GM12878 (cell line): ENCODE measurements around the gene OR6N1. TPM values are rescaled to one million over a fixed set of nuclear protein-coding genes. Genes with fewer than 3 reads are reported as not detected.

Source experiments
- ATAC-seq: fragments of 200-7000 bp; cut with Tn5 transposase; 3 replicates; pipeline ENCODE4 v1.9.1; 2020; ENCODE audit warnings: mild to moderate bottlenecking, moderate library complexity
- BruUV-seq: library from RNA; stranded (reverse); fragments of 400-500 nt; replicated peaks from 2 replicates; lab custom pipeline; 2021; lab: Mats Ljungman, UMichigan
- CTCF ChIA-PET: fragments of 300-600 bp; sonication (Branson Sonifier 250); formaldehyde crosslinking; extraction: SDS; loops from one replicate; lab custom pipeline; 2021; ENCODE audit warnings: inconsistent platforms; lab: Yijun Ruan, JAX
- POLR2A ChIA-PET: fragments of 350-600 bp; formaldehyde crosslinking; extraction: SDS; loops from one replicate; lab custom pipeline; 2021; ENCODE audit warnings: inconsistent platforms; lab: Charles Lee
- RAD21 ChIA-PET: fragments of 300-600 bp; sonication (Branson Sonifier 250); formaldehyde crosslinking; loops from one replicate; lab custom pipeline; 2023; ENCODE audit warnings: antibody characterized with exemption; ENCODE audit not compliant: unreplicated experiment; lab: Charles Lee
- SMC1A ChIA-PET: fragments of 300-600 bp; sonication (Branson Sonifier 250); formaldehyde crosslinking; loops from one replicate; lab custom pipeline; 2023; ENCODE audit not compliant: unreplicated experiment, uncharacterized antibody; lab: Charles Lee
- DNase-seq: peaks from one replicate; pipeline ENCODE4 v3.0.0-alpha.2; 2011; ENCODE audit warnings: low read depth, low spot score
- FAIRE-seq: peaks from 3 replicates; lab custom pipeline; 2011; peaks lifted over from hg19 to GRCh38; lab: Jason Lieb, UNC
- H2AFZ ChIP-seq: 2 replicates; pipeline ENCODE4 v1.6.0; 2011; ENCODE audit warnings: low read depth, low read length, control low read depth; ENCODE audit not compliant: control insufficient read depth
- H3K27ac ChIP-seq: 2 replicates; pipeline ENCODE4 v1.5.1; 2011; ENCODE audit warnings: control low read depth; ENCODE audit not compliant: control insufficient read depth, insufficient read depth
- H3K27me3 ChIP-seq, 2 experiments: replicated peaks in 1 of 2; 2 replicates each; pipeline versions ENCODE4 v1.6.0 to v1.6.1; 2011; ENCODE audit warnings: low read length in 1 of 2; ENCODE audit not compliant: control insufficient read depth in 2 of 2, insufficient read depth in 2 of 2
- H3K36me3 ChIP-seq, 2 experiments: 2 replicates each; pipeline ENCODE4 v1.5.1; 2011; ENCODE audit warnings: low read length in 1 of 2; ENCODE audit not compliant: control insufficient read depth in 2 of 2, insufficient read depth in 2 of 2
- H3K4me1 ChIP-seq: 2 replicates; pipeline ENCODE4 v1.6.1; 2011; ENCODE audit warnings: mild to moderate bottlenecking, low read length, moderate library complexity, mixed read lengths; ENCODE audit not compliant: control insufficient read depth, insufficient read depth
- H3K4me2 ChIP-seq: 2 replicates; pipeline ENCODE4 v1.6.0; 2011; ENCODE audit warnings: control low read depth; ENCODE audit not compliant: control insufficient read depth, insufficient read depth
- H3K4me3 ChIP-seq: fragments of 200-600 bp; sonication (generic); 2 replicates; pipeline ENCODE4 v1.5.1; 2016
- H3K79me2 ChIP-seq: 2 replicates; pipeline ENCODE4 v1.6.0; 2011; ENCODE audit warnings: low read length; ENCODE audit not compliant: control insufficient read depth, insufficient read depth
- H3K9ac ChIP-seq: 2 replicates; pipeline ENCODE4 v1.8.0; 2011; ENCODE audit warnings: low read length, control low read depth, mixed read lengths; ENCODE audit not compliant: control insufficient read depth, insufficient read depth
- H3K9me3 ChIP-seq: replicated peaks from 3 replicates; pipeline ENCODE4 v1.5.1; 2011; ENCODE audit warnings: mild to moderate bottlenecking, low read length; ENCODE audit not compliant: control insufficient read depth, insufficient read depth
- H4K20me1 ChIP-seq: 2 replicates; pipeline ENCODE4 v1.6.0; 2011; ENCODE audit not compliant: control insufficient read depth, insufficient read depth
- CBX3 ChIP-seq: fragments of 200-600 bp; sonication (generic); IDR thresholded peaks from 2 replicates; pipeline ENCODE4 v1.6.1; 2016; ENCODE audit warnings: low read depth, borderline replicate concordance
- EP300 ChIP-seq, 2 experiments: fragments of 150-350 bp in 1 of 2; IDR thresholded peaks; 2 replicates each; pipeline ENCODE4 v1.6.1; 2011 to 2012; ENCODE audit warnings: low read depth in 2 of 2, low read length in 2 of 2, borderline replicate concordance in 1 of 2, improper control_type of control experiment in 1 of 2, inconsistent platforms in 1 of 2; ENCODE audit not compliant: control insufficient read depth in 1 of 2
- GATAD2B ChIP-seq: fragments of 450-650 bp; conservative IDR thresholded peaks from 2 replicates; pipeline ENCODE4 v1.6.1; 2017; ENCODE audit warnings: low read depth, mild to moderate bottlenecking, moderate library complexity
- HDAC6 ChIP-seq: fragments of 200-600 bp; sonication (generic); IDR thresholded peaks from one replicate; pipeline ENCODE4 v1.8.0; 2017; ENCODE audit warnings: antibody characterized with exemption; ENCODE audit not compliant: unreplicated experiment
- NR2C2 ChIP-seq: IDR thresholded peaks from 2 replicates; pipeline ENCODE4 v1.6.1; 2011; ENCODE audit warnings: borderline replicate concordance, low read depth; ENCODE audit not compliant: control insufficient read depth, insufficient read length
- POU2F2 ChIP-seq: IDR thresholded peaks from 3 replicates; pipeline ENCODE4 v1.6.1; 2011; ENCODE audit warnings: low read depth, mild to moderate bottlenecking, low read length, borderline replicate concordance
- ZNF384 ChIP-seq: IDR thresholded peaks from 2 replicates; pipeline ENCODE4 v1.6.1; 2012; ENCODE audit warnings: low read depth, mild to moderate bottlenecking, low read length, improper control_type of control experiment, borderline replicate concordance
- ZNF592 ChIP-seq: fragments of 450-650 bp; IDR thresholded peaks from 2 replicates; pipeline ENCODE4 v1.6.1; 2017; ENCODE audit warnings: mild to moderate bottlenecking, moderate library complexity
- in situ Hi-C: fragments of 300-500 bp; cut with MboI; formaldehyde crosslinking; loops from 9 replicates; pipeline ENCODE4 v1.14.3; 2018; ENCODE audit warnings: mixed read lengths
- intact Hi-C: fragments of 100-400 bp; cut with micrococcal nuclease; formaldehyde crosslinking; loops from one replicate; pipeline ENCODE4 v1.14.2; 2022; ENCODE audit not compliant: unreplicated experiment
- polyA plus RNA-seq, 11 experiments: library from polyadenylated mRNA; depleted of rRNA in 4 of 11; unstranded in 6 of 11; stranded (reverse) in 5 of 11; fragments of >200 nt; fragmentation: Nextera tagmentation in 4 of 11; fragmentation: Illumina TruSeq in 1 of 11; extraction: Ambion mirVana in 4 of 11; extraction: Trizol in 1 of 11; gene quantifications; 1 replicate in 1 of 11; 2 replicates in 10 of 11; pipeline versions ENCODE4 v1.2.1 to v1.2.3, GENCODE V29; 2011 to 2016; ENCODE audit warnings: inconsistent platforms in 2 of 11, missing spikeins in 2 of 11, low read depth in 1 of 11
- total RNA-seq, 4 experiments: library from RNA; depleted of rRNA in 3 of 4; stranded (reverse); fragments of >200 nt in 3 of 4; fragmentation: Illumina TruSeq in 1 of 4; extraction: Trizol in 1 of 4; gene quantifications; 2 replicates each; pipeline versions ENCODE4 v1.2.1 to v1.2.3, GENCODE V29; 2013 to 2021

The OR6N1 gene
- total and polyA plus RNA-seq, 10 of the 15 experiments (the other 5 are each of a cell fraction or from before 2014, with no cell fraction given) = not detected

- BruUV-seq = no TSS peak
Observed at GRCh38 chr1:158781104-158781503, 9.1 kb upstream of the OR6N1 start, which contains the start of gene OR6N2. TSS of gene OR6N2 (minus strand) at chr1:158781204. CDS start at chr1:158777635, 3,569 bp downstream.

More at GRCh38 chr1:158781104-158781503, 9.1 kb upstream of the OR6N1 start, which contains the start of gene OR6N2:
- Histone ChIP-seq H3K27me3 (no peaks in the 10 kb centered on the region), H3K4me2 (no peak within 1 kb of the TSS), H3K4me1 (no peaks in the 10 kb centered on the region), H4K20me1 (no peaks in the 10 kb centered on the region), H3K79me2 (no peaks in the 10 kb centered on the region), H3K9ac (no peak within 1 kb of the TSS), H3K36me3 (no peaks in the 10 kb centered on the region), H3K27ac (no peak within 1 kb of the TSS), H3K4me3 (no peak within 1 kb of the TSS), H3K9me3 (no peaks in the 10 kb centered on the region), H2AFZ (no peak within 1 kb of the TSS)
- CTCF ChIA-PET = no interaction called here
- DNase-seq (no peak), FAIRE-seq (no peak), ATAC-seq (no peak)
- SMC1A ChIA-PET = no interaction called here
- POLR2A ChIA-PET = no interaction called here
- RAD21 ChIA-PET = no interaction called here
- TF ChIP-seq ZNF592 (no peak), CBX3 (no peak), GATAD2B (no peak), ZNF384 (no peak), NR2C2 (no peak), HDAC6 (no peak), POU2F2 (no peak), EP300 (IDR thresholded peaks at IDR 0.05; ENCODE audit: borderline replicate concordance in 1 of 2, control insufficient read depth in 1 of 2, low read depth in 2 of 2, low read length in 2 of 2) (no peak)
- in situ Hi-C loops = no loop called here
- intact Hi-C loops = no loop called here
